ENCODE data around the gene PTPRN2. TPM values are rescaled to one million over a fixed set of nuclear protein-coding genes. Genes with fewer than 3 reads are reported as not detected.

Gene PTPRN2
- polyA plus RNA-seq, 1 of the 3 experiments (the other 2 are of a cell fraction) = 4.0 TPM

GRCh38 chr7:158520825-158521224 lies 66.8 kb downstream of the PTPRN2 start:
- Histone ChIP-seq H3K4me1 (ENCODE audit: control insufficient read depth in 1 of 2, insufficient read depth in 2 of 2, low read depth in 1 of 2, low read length in 1 of 2) (no peaks in the 10 kb centered on the region; a peak in 1 of 4 replicates), H3K27me3 (ENCODE audit: insufficient read depth) (no peaks in the 10 kb centered on the region), H3K4me2 (no peak overlapping the region), H3K9me2 (no peaks in the 10 kb centered on the region), H4K20me1 (ENCODE audit: insufficient read depth) (no peaks in the 10 kb centered on the region), H3K9ac (no peak overlapping the region), H3K36me3 (replicated peaks in 1 of 2; ENCODE audit: control insufficient read depth in 1 of 2, insufficient read depth in 2 of 2, low read length in 1 of 2) (no peaks in the 10 kb centered on the region), H3K9me3 (peaks cover 9% of the 10 kb centered on the region; the same call in 1 of the 2 replicates), H3K4me3 (ENCODE audit: low read depth in 2 of 2, low read length in 1 of 2) (no peak overlapping the region), H3F3A (replicated peaks; ENCODE audit: insufficient read depth) (no peaks in the 10 kb centered on the region), H3K27ac (ENCODE audit: low read depth in 2 of 2, low read length in 1 of 2) (no peak overlapping the region), H2AFZ (ENCODE audit: low read depth) (no peak overlapping the region), H3K79me2 (ENCODE audit: insufficient read depth) (no peaks in the 10 kb centered on the region)
- CTCF ChIA-PET = no interaction called here
- 57% methylated on average over 9 of the region's 9 CpGs for WGBS (ENCODE audit: low lambda C conversion rate)
- POLR2A ChIA-PET = no interaction called here
- TF ChIP-seq RAD21 (IDR thresholded peaks at IDR 0.05; ENCODE audit: low read length) (no peak), FOXM1 (IDR thresholded peaks at IDR 0.05; ENCODE audit: low read depth) (no peak), TCF12 (IDR thresholded peaks at IDR 0.05) (no peak), NRF1 (IDR thresholded peaks at IDR 0.05; ENCODE audit: low read depth, low read length) (no peak), POLR2AphosphoS5 (IDR thresholded peaks at IDR 0.05; ENCODE audit: low read depth, low read length) (no peak), JUND (IDR thresholded peaks at IDR 0.05) (no peak), YY1 (IDR thresholded peaks at IDR 0.05; ENCODE audit: low read depth) (no peak), USF1 (IDR thresholded peaks at IDR 0.05; ENCODE audit: borderline replicate concordance, low read depth) (no peak), ZBTB33 (IDR thresholded peaks at IDR 0.05; ENCODE audit: borderline replicate concordance, low read depth) (no peak), RXRA (IDR thresholded peaks at IDR 0.05; ENCODE audit: borderline replicate concordance, low read depth) (no peak), FOSL2 (IDR thresholded peaks at IDR 0.05; ENCODE audit: borderline replicate concordance, low read depth) (no peak), GATA2 (CRISPR knock-in tag; IDR thresholded peaks at IDR 0.05) (no peak)
- DNase-seq = no peak

GRCh38 chr7:158519633-158520174 lies 67.9 kb downstream of the PTPRN2 start:
- 18% methylated on average over 4 of the region's 4 CpGs for WGBS (ENCODE audit: low lambda C conversion rate)
- ChIA-PET POLR2A (no interaction called here), CTCF (interaction anchor here (0.9 kb wide), 1 partner anchor 24 kb away, joined by 3 read pairs; no protein-coding TSS in a partner anchor)
- Histone ChIP-seq H3K4me2 (no peak overlapping the region), H4K20me1 (ENCODE audit: insufficient read depth) (no peaks in the 10 kb centered on the region), H3K79me2 (ENCODE audit: insufficient read depth) (no peaks in the 10 kb centered on the region), H3K9ac (no peak overlapping the region), H3K27me3 (ENCODE audit: insufficient read depth) (no peaks in the 10 kb centered on the region), H3K4me1 (ENCODE audit: control insufficient read depth in 1 of 2, insufficient read depth in 2 of 2, low read depth in 1 of 2, low read length in 1 of 2) (no peaks in the 10 kb centered on the region), H3K36me3 (replicated peaks in 1 of 2; ENCODE audit: control insufficient read depth in 1 of 2, insufficient read depth in 2 of 2, low read length in 1 of 2) (no peaks in the 10 kb centered on the region), H3K9me2 (no peaks in the 10 kb centered on the region), H3K27ac (ENCODE audit: low read depth in 2 of 2, low read length in 1 of 2) (no peak overlapping the region), H3F3A (replicated peaks; ENCODE audit: insufficient read depth) (no peaks in the 10 kb centered on the region), H2AFZ (ENCODE audit: low read depth) (no peak overlapping the region), H3K4me3 (ENCODE audit: low read depth in 2 of 2, low read length in 1 of 2) (no peak overlapping the region), H3K9me3 (peaks cover 9% of the 10 kb centered on the region; the same call in 1 of the 2 replicates)
- DNase-seq = no peak
- no peak for TF ChIP-seq MXI1 (IDR thresholded peaks at IDR 0.05; ENCODE audit: low read depth, low read length)
- no peak for TF ChIP-seq FOXJ3 (CRISPR knock-in tag; IDR thresholded peaks at IDR 0.05)
- TF ChIP-seq RCOR1 (IDR thresholded peaks at IDR 0.05; ENCODE audit: low read length) = no peak
- TF ChIP-seq RXRA (IDR thresholded peaks at IDR 0.05; ENCODE audit: borderline replicate concordance, low read depth) = no peak
- no peak for TF ChIP-seq SIN3A (IDR thresholded peaks at IDR 0.05; ENCODE audit: borderline replicate concordance, low read depth, low read length)
- TF ChIP-seq YY1 (IDR thresholded peaks at IDR 0.05; ENCODE audit: low read depth) = no peak
- TF ChIP-seq ZBTB33 (IDR thresholded peaks at IDR 0.05; ENCODE audit: borderline replicate concordance, low read depth) = no peak
- TF ChIP-seq GATA2 (CRISPR knock-in tag; IDR thresholded peaks at IDR 0.05) = no peak
